GM18505 (cell line): ENCODE measurements around the gene MRPL52.

Source experiments
- ATAC-seq: cut with Tn5 transposase; IDR thresholded peaks from one replicate; pipeline ENCODE4 v1.9.1; 2021; ENCODE audit not compliant: unreplicated experiment
- POLR2A ChIP-seq: IDR thresholded peaks from 4 replicates; pipeline ENCODE4 v1.6.1; 2011; ENCODE audit warnings: borderline replicate concordance; ENCODE audit not compliant: insufficient read depth, insufficient read length; ENCODE audit errors: extremely low read depth

The MRPL52 gene

GRCh38 chr14:22883173-22883976, 53.7 kb downstream of the MRPL52 start, which contains the start of gene REM2:
TSS of gene REM2 (plus strand) at chr14:22883222. CDS start at chr14:22883288, 66 bp downstream.
- ATAC-seq = no peak
- no peak for TF ChIP-seq POLR2A

GRCh38 chr14:22884076-22884737, 54.5 kb downstream of the MRPL52 start:
- no peak for ATAC-seq
- no peak for TF ChIP-seq POLR2A
